PFSK-1 (cell line): ENCODE data around the gene WDR1.

Experiments used
- POLR2AphosphoS5 ChIP-seq: IDR thresholded peaks from 2 replicates; pipeline ENCODE4 v1.6.1; 2012; ENCODE audit warnings: low read depth, mild to moderate bottlenecking, control low read depth, low read length, moderate library complexity
- SIN3A ChIP-seq: IDR thresholded peaks from 2 replicates; pipeline ENCODE4 v1.6.1; 2012; ENCODE audit warnings: mild to moderate bottlenecking, low read length, moderate library complexity, borderline replicate concordance; ENCODE audit not compliant: insufficient read depth
- TAF1 ChIP-seq: IDR thresholded peaks from 2 replicates; pipeline ENCODE4 v1.6.1; 2012; ENCODE audit warnings: low read length, control low read depth, borderline replicate concordance; ENCODE audit not compliant: insufficient read depth

GRCh38 chr4:10163296-10163695 is 46.7 kb upstream of the WDR1 start:
- TF ChIP-seq TAF1, result no peak
- no peak for TF ChIP-seq POLR2AphosphoS5
- TF ChIP-seq SIN3A, result no peak
